C1 segment of cervical spinal cord (tissue), 14 donors: ENCODE data around the gene GCKR.

ENCODE experiments used
- DNase-seq, 14 donors: peaks; one replicate each; lab custom pipeline; 2025; lab: John Stamatoyannopoulos, UW

The GCKR gene

DNA sequence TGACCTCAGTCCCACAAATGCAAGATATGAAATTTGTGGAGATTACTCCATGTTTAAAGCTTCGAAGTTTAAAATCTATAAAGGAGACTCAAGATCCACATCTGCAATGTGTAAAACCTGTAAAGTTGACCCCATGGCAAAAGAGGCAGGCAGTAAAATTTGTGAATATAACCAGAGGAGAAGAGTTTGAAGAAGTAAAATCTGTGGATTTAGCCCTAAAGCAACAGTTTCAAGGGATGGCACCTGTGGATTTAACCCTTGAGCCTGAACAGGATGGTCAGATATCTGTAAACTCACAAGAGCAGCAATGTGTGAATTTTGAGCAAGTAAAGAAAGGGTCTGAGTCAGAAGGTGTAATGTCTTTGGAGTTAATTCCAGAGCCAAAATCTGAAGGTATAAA, 75.0 kb downstream of the GCKR start:
- DNase-seq: no peak

- DNase-seq: no peak
Observed at GRCh38 chr2:27572439-27572838, 75.8 kb downstream of the GCKR start.

DNA sequence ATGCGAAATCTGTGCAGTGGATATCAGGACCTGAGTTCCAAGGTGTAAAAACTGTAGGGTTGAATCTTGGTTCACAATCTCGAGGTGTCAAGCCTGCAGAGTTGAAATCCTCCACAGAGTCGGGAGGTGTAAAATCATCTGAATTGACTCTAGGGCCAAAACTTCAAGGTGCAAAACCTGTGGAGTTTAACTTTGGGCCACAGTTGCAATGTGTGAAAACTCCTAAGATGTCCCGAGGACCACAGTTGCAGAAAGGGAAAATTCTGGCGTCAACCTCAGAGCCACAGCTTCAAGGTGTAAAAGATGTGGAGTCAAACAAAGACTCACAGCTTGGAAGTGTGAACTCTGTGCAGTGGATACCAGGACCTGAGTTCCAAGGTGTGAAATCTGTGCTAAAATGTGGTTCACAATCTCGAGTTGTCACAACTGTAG, 76.4 kb downstream of the GCKR start:
- DNase-seq: no peak
